22Rv1 (cell line): Measurements from ENCODE around the gene PLCXD1.

ENCODE experiments used
- H3K27ac ChIP-seq: fragments of 450-650 bp; 2 replicates; pipeline ENCODE4 v1.5.1; 2017
- CTCF ChIP-seq: fragments of 450-650 bp; IDR thresholded peaks from 2 replicates; pipeline ENCODE4 v1.5.1; 2017; ENCODE audit warnings: mild to moderate bottlenecking
- ZFX ChIP-seq: fragments of 450-650 bp; IDR thresholded peaks from 2 replicates; pipeline ENCODE4 v1.6.1; 2017; ENCODE audit warnings: antibody characterized with exemption, borderline replicate concordance

Gene PLCXD1

GRCh38 chrX:330726-331150, 49.6 kb downstream of the PLCXD1 start:
- no peak overlapping the region for H3K27ac ChIP-seq
- TF ChIP-seq ZFX (no peak), CTCF (no peak)

GRCh38 chrX:331151-331824, 50.1 kb downstream of the PLCXD1 start:
- TF ChIP-seq ZFX, result no peak
- no peak for TF ChIP-seq CTCF
- H3K27ac ChIP-seq, result no peak overlapping the region

GRCh38 chrX:331825-332495, 50.8 kb downstream of the PLCXD1 start:
- TF ChIP-seq ZFX, result no peak
- TF ChIP-seq CTCF, result no peak
- H3K27ac ChIP-seq, result no peak overlapping the region

- TF ChIP-seq ZFX (no peak), CTCF (no peak)
- no peak overlapping the region for H3K27ac ChIP-seq
Observed at GRCh38 chrX:332496-332860, 51.3 kb downstream of the PLCXD1 start.

- TF ChIP-seq CTCF (no peak), ZFX (no peak)
Observed at GRCh38 chrX:332916-333610, 51.9 kb downstream of the PLCXD1 start.

GRCh38 chrX:333611-334311, 52.6 kb downstream of the PLCXD1 start:
- no peak for TF ChIP-seq ZFX
- no peak for TF ChIP-seq CTCF
- no peak overlapping the region for H3K27ac ChIP-seq

More at GRCh38 chrX:332916-333610, 51.9 kb downstream of the PLCXD1 start:
- no peak overlapping the region for H3K27ac ChIP-seq
